GM21786 (cell line): ENCODE measurements around the gene STARD6.
"Not testable (repeated sequence)": the region's sequence is repeated elsewhere in the genome, so short reads cannot be mapped to it uniquely, and the experiment has no call there.

Experiments used
- ATAC-seq: cut with Tn5 transposase; IDR thresholded peaks from one replicate; pipeline ENCODE4 v1.9.1; 2021; ENCODE audit not compliant: unreplicated experiment

The STARD6 gene

GRCh38 chr18:54351186-54351585, 6.5 kb downstream of the STARD6 start:
- ATAC-seq: no peak

- ATAC-seq: no peak
Measured at GRCh38 chr18:54338230-54338629, 19.4 kb downstream of the STARD6 start.

GRCh38 chr18:54335638-54336173, 22.0 kb downstream of the STARD6 start:
- ATAC-seq: no peak

- ATAC-seq: no peak
Measured at GRCh38 chr18:54330768-54331548, 26.7 kb downstream of the STARD6 start.

- ATAC-seq: no peak
Measured at GRCh38 chr18:54329787-54330186, 27.9 kb downstream of the STARD6 start.

- no peak for ATAC-seq
Measured at GRCh38 chr18:54327818-54328217, 29.8 kb downstream of the STARD6 start.

- no peak for ATAC-seq
Measured at GRCh38 chr18:54323970-54324369, 33.7 kb downstream of the STARD6 start.

- no peak for ATAC-seq
Measured at GRCh38 chr18:54323561-54323960, 34.1 kb downstream of the STARD6 start.

- ATAC-seq: no peak
Measured at GRCh38 chr18:54316071-54316820, 41.4 kb downstream of the STARD6 start.

GRCh38 chr18:54309564-54309963, 48.1 kb downstream of the STARD6 start:
- not testable (repeated sequence) for ATAC-seq

GRCh38 chr18:54303408-54303807, 54.2 kb downstream of the STARD6 start:
- ATAC-seq: no peak

GRCh38 chr18:54298991-54299390, 58.7 kb downstream of the STARD6 start:
- not testable (repeated sequence) for ATAC-seq

GRCh38 chr18:54296062-54296461, 61.6 kb downstream of the STARD6 start:
- ATAC-seq: no peak

GRCh38 chr18:54294274-54294673, 63.4 kb downstream of the STARD6 start:
- ATAC-seq: no peak

GRCh38 chr18:54284981-54285785, 72.5 kb downstream of the STARD6 start:
- ATAC-seq: peak; percentile 100

- ATAC-seq: peak; percentile 13
Measured at GRCh38 chr18:54284535-54284934, 73.1 kb downstream of the STARD6 start.

GRCh38 chr18:54280220-54280569, 77.5 kb downstream of the STARD6 start:
- no peak for ATAC-seq

GRCh38 chr18:54279477-54280219, 78.0 kb downstream of the STARD6 start:
- no peak for ATAC-seq

- ATAC-seq: no peak
Measured at GRCh38 chr18:54278615-54279014, 79.0 kb downstream of the STARD6 start.

- no peak for ATAC-seq
Measured at GRCh38 chr18:54277899-54278298, 79.8 kb downstream of the STARD6 start.
